ENCODE measurements around the gene CDH12. TPM values are rescaled to one million over a fixed set of nuclear protein-coding genes. Genes with fewer than 3 reads are reported as not detected.
"Not testable (repeated sequence)": the region's sequence is repeated elsewhere in the genome, so short reads cannot be mapped to it uniquely, and the experiment has no call there.

The CDH12 gene
- total RNA-seq, 4 donors from 2014 or later: 0.12 TPM; not detected in 3

- H3K27me3 ChIP-seq: no peaks in the 10 kb centered on the region
- no peak for ATAC-seq
- no peaks in the 10 kb centered on the region for H3K4me1 ChIP-seq
- no peak for TF ChIP-seq POLR2AphosphoS5 (IDR thresholded peaks at IDR 0.05)
- TF ChIP-seq CTCF (IDR thresholded peaks at IDR 0.05): no peak
- no peak for TF ChIP-seq POLR2A (IDR thresholded peaks at IDR 0.05)
- no peak overlapping the region for H3K4me3 ChIP-seq
- H3K36me3 ChIP-seq: no peaks in the 10 kb centered on the region
- peaks cover 0 to 6% (median 0%) of the 10 kb centered on the region in 3 donors for H3K9me3 ChIP-seq
- WGBS, 2 donors (ENCODE audit: low coverage in 1 of 2): 60 to 75% methylated on average over 1 of the region's 1 CpG
- H3K27ac ChIP-seq: no peak overlapping the region
Observed at GRCh38 chr5:22539762-22540161, 313.4 kb downstream of the CDH12 start.

- no peak overlapping the region for H3K4me3 ChIP-seq
- no peak for ATAC-seq
- WGBS, 2 donors (ENCODE audit: low coverage in 1 of 2): 71 to 75% methylated on average over 4 of the region's 4 CpGs
- no peak overlapping the region for H3K27ac ChIP-seq
- no peaks in the 10 kb centered on the region for H3K36me3 ChIP-seq
- H3K4me1 ChIP-seq: no peaks in the 10 kb centered on the region
- TF ChIP-seq CTCF (IDR thresholded peaks at IDR 0.05) (no peak), POLR2AphosphoS5 (IDR thresholded peaks at IDR 0.05) (no peak), POLR2A (IDR thresholded peaks at IDR 0.05) (no peak), EP300 (IDR thresholded peaks at IDR 0.05) (no peak)
- no peaks in the 10 kb centered on the region for H3K9me3 ChIP-seq
- no peaks in the 10 kb centered on the region for H3K27me3 ChIP-seq
Observed at GRCh38 chr5:22531986-22532385, 321.2 kb downstream of the CDH12 start.

GRCh38 chr5:22521521-22521920, 331.6 kb downstream of the CDH12 start:
- Histone ChIP-seq H3K4me3 (no peak overlapping the region), H3K9me3 (no peaks in the 10 kb centered on the region), H3K36me3 (no peaks in the 10 kb centered on the region), H3K4me1 (no peaks in the 10 kb centered on the region), H3K27me3 (no peaks in the 10 kb centered on the region), H3K27ac (no peak overlapping the region)
- ATAC-seq: no peak
- TF ChIP-seq EP300 (IDR thresholded peaks at IDR 0.05): no peak
- TF ChIP-seq POLR2A (IDR thresholded peaks at IDR 0.05): no peak
- TF ChIP-seq POLR2AphosphoS5 (IDR thresholded peaks at IDR 0.05): no peak
- 63 to 72% methylated on average over 3 of the region's 3 CpGs for WGBS, 2 donors (ENCODE audit: low coverage in 1 of 2)

- not testable (repeated sequence) for H3K4me3 ChIP-seq, ATAC-seq, H3K27ac ChIP-seq, H3K4me1 ChIP-seq, H3K27me3 ChIP-seq, H3K9me3 ChIP-seq, H3K36me3 ChIP-seq
- 84 to 94% methylated on average over 7 of the region's 7 CpGs for WGBS, 2 donors (ENCODE audit: low coverage in 1 of 2)
Observed at GRCh38 chr5:22516497-22516896, 336.6 kb downstream of the CDH12 start.

GRCh38 chr5:22514231-22514630, 338.9 kb downstream of the CDH12 start:
- Histone ChIP-seq H3K27me3 (no peaks in the 10 kb centered on the region), H3K4me1 (no peaks in the 10 kb centered on the region), H3K9me3 (no peaks in the 10 kb centered on the region), H3K27ac (no peak overlapping the region), H3K36me3 (no peaks in the 10 kb centered on the region), H3K4me3 (no peak overlapping the region)
- no peak for ATAC-seq
- TF ChIP-seq EP300 (IDR thresholded peaks at IDR 0.05) (no peak), CTCF (IDR thresholded peaks at IDR 0.05) (no peak), POLR2AphosphoS5 (IDR thresholded peaks at IDR 0.05) (no peak), POLR2A (IDR thresholded peaks at IDR 0.05) (no peak)

GRCh38 chr5:22505891-22506290, 347.3 kb downstream of the CDH12 start:
- Histone ChIP-seq H3K4me3 (no peak overlapping the region), H3K4me1 (no peaks in the 10 kb centered on the region), H3K36me3 (no peaks in the 10 kb centered on the region), H3K27me3 (no peaks in the 10 kb centered on the region), H3K9me3 (no peaks in the 10 kb centered on the region), H3K27ac (no peak overlapping the region)
- TF ChIP-seq EP300 (IDR thresholded peaks at IDR 0.05) (no peak), CTCF (IDR thresholded peaks at IDR 0.05) (no peak), POLR2A (IDR thresholded peaks at IDR 0.05) (no peak), POLR2AphosphoS5 (IDR thresholded peaks at IDR 0.05) (no peak)
- WGBS, 2 donors (ENCODE audit: low coverage in 1 of 2): 36 to 50% methylated on average over 2 to 3 of the region's 3 CpGs
- no peak for ATAC-seq

Data from gastroesophageal sphincter (tissue), 4 donors.